WTC11 (cell line): ENCODE measurements around the gene DARS1. TPM values are rescaled to one million over a fixed set of nuclear protein-coding genes. Genes with fewer than 3 reads are reported as not detected.

Experiments used
- ATAC-seq: fragments of 200-7000 bp; cut with Tn5 transposase; 2 replicates; pipeline ENCODE4 v1.10.0; 2021; ENCODE audit warnings: mild to moderate bottlenecking, moderate library complexity
- CTCF ChIA-PET: fragments of 300-600 bp; sonication (Branson Sonifier 250); formaldehyde crosslinking; loops from one replicate; lab custom pipeline; 2021; ENCODE audit warnings: antibody characterized with exemption; lab: Charles Lee
- POLR2A ChIA-PET: fragments of 350-600 bp; sonication (Branson Sonifier 250); formaldehyde crosslinking; loops from one replicate; lab custom pipeline; 2021; ENCODE audit warnings: antibody characterized with exemption; lab: Charles Lee
- DNase-seq: peaks from one replicate; pipeline ENCODE4 v3.0.0; 2021; ENCODE audit warnings: low spot score
- H3K27ac Mint-ChIP-seq: 2 replicates; pipeline ENCODE4 v1.8.0; 2021; ENCODE audit warnings: mixed read lengths
- H3K27me3 Mint-ChIP-seq: 2 replicates; pipeline ENCODE4 v1.8.0; 2021; ENCODE audit warnings: low read depth, mild to moderate bottlenecking, moderate library complexity, mixed read lengths
- H3K36me3 Mint-ChIP-seq: 2 replicates; pipeline ENCODE4 v1.8.0; 2021; ENCODE audit warnings: mixed read lengths
- H3K4me1 Mint-ChIP-seq: 2 replicates; pipeline ENCODE4 v1.8.0; 2022; ENCODE audit warnings: mixed read lengths
- H3K4me3 Mint-ChIP-seq: 2 replicates; pipeline ENCODE4 v1.8.0; 2021; ENCODE audit warnings: mild to moderate bottlenecking, moderate library complexity, mixed read lengths
- H3K9me3 Mint-ChIP-seq: 2 replicates; pipeline ENCODE4 v1.8.0; 2021; ENCODE audit warnings: mixed read lengths
- ATF1 ChIP-seq: sonication (generic); formaldehyde crosslinking; IDR thresholded peaks from 2 replicates; pipeline ENCODE4 v1.8.1; 2023; ENCODE audit warnings: mild to moderate bottlenecking, moderate library complexity, missing genetic modification reagents
- CDX4 ChIP-seq: fragments of 250-450 bp; sonication (Bioruptor Pico); IDR thresholded peaks from 2 replicates; pipeline ENCODE4 v1.9.0; 2021; ENCODE audit warnings: moderate library complexity, mild to moderate bottlenecking, inconsistent platforms, borderline replicate concordance
- ETV6 ChIP-seq: sonication (generic); formaldehyde crosslinking; IDR thresholded peaks from 2 replicates; pipeline ENCODE4 v1.8.1; 2022; ENCODE audit warnings: mild to moderate bottlenecking, missing genetic modification reagents
- MYBL2 ChIP-seq: sonication (generic); formaldehyde crosslinking; IDR thresholded peaks from 2 replicates; pipeline ENCODE4 v1.8.1; 2023; ENCODE audit warnings: mild to moderate bottlenecking, moderate library complexity, missing genetic modification reagents
- NFE2L1 ChIP-seq: sonication (generic); formaldehyde crosslinking; IDR thresholded peaks from 2 replicates; pipeline ENCODE4 v1.8.1; 2023; ENCODE audit warnings: missing genetic modification reagents
- SMAD3 ChIP-seq: sonication (generic); formaldehyde crosslinking; IDR thresholded peaks from 2 replicates; pipeline ENCODE4 v1.8.0; 2022; ENCODE audit warnings: missing genetic modification reagents, mild to moderate bottlenecking, borderline replicate concordance
- STAT6 ChIP-seq: sonication (generic); formaldehyde crosslinking; conservative IDR thresholded peaks from 2 replicates; pipeline ENCODE4 v1.8.1; 2023; ENCODE audit warnings: mild to moderate bottlenecking, low read depth, missing genetic modification reagents, moderate library complexity
- TEAD4 ChIP-seq: sonication (generic); formaldehyde crosslinking; IDR thresholded peaks from 2 replicates; pipeline ENCODE4 v1.8.0; 2022; ENCODE audit warnings: mild to moderate bottlenecking, missing genetic modification reagents
- USF2 ChIP-seq: sonication (generic); formaldehyde crosslinking; IDR thresholded peaks from 2 replicates; pipeline ENCODE4 v1.8.1; 2023; ENCODE audit warnings: mild to moderate bottlenecking, missing genetic modification reagents, moderate library complexity
- ZBTB21 ChIP-seq: sonication (generic); formaldehyde crosslinking; IDR thresholded peaks from 2 replicates; pipeline ENCODE4 v1.8.1; 2023; ENCODE audit warnings: mild to moderate bottlenecking, missing genetic modification reagents, borderline replicate concordance
- ZNF138 ChIP-seq: sonication (generic); formaldehyde crosslinking; conservative IDR thresholded peaks from 2 replicates; pipeline ENCODE4 v1.8.1; 2022; ENCODE audit warnings: mild to moderate bottlenecking, moderate library complexity, missing genetic modification reagents
- ZNF219 ChIP-seq: sonication (generic); formaldehyde crosslinking; IDR thresholded peaks from 2 replicates; pipeline ENCODE4 v1.8.0; 2023; ENCODE audit warnings: missing genetic modification reagents, mild to moderate bottlenecking, borderline replicate concordance
- ZNF232 ChIP-seq: sonication (generic); formaldehyde crosslinking; IDR thresholded peaks from 2 replicates; pipeline ENCODE4 v1.8.0; 2022; ENCODE audit warnings: mild to moderate bottlenecking, missing genetic modification reagents
- ZNF671 ChIP-seq: fragments of 250-450 bp; sonication (Bioruptor Pico); IDR thresholded peaks from 2 replicates; pipeline ENCODE4 v1.8.0; 2021; ENCODE audit warnings: mild to moderate bottlenecking
- total RNA-seq: library from RNA; stranded (reverse); gene quantifications from 3 replicates; pipeline ENCODE4 v1.2.3, GENCODE V29; 2021
- TF ChIP-seq, protein P1 (sequence below): fragments of 250-450 bp; sonication (Bioruptor Pico); IDR thresholded peaks from 2 replicates; pipeline ENCODE4 v1.9.0; 2021; ENCODE audit warnings: mild to moderate bottlenecking
- TF ChIP-seq, protein P2 (sequence below): sonication (generic); formaldehyde crosslinking; conservative IDR thresholded peaks from 2 replicates; pipeline ENCODE4 v1.8.1; 2022; ENCODE audit warnings: mild to moderate bottlenecking, missing genetic modification reagents
- TF ChIP-seq, protein P3 (sequence below): fragments of 250-450 bp; sonication (Bioruptor Pico); IDR thresholded peaks from 2 replicates; pipeline ENCODE4 v1.9.0; 2021; ENCODE audit warnings: mild to moderate bottlenecking, borderline replicate concordance

The DARS1 gene
- total RNA-seq, 1 experiment from 2014 or later, result 80.9 TPM

DNA sequence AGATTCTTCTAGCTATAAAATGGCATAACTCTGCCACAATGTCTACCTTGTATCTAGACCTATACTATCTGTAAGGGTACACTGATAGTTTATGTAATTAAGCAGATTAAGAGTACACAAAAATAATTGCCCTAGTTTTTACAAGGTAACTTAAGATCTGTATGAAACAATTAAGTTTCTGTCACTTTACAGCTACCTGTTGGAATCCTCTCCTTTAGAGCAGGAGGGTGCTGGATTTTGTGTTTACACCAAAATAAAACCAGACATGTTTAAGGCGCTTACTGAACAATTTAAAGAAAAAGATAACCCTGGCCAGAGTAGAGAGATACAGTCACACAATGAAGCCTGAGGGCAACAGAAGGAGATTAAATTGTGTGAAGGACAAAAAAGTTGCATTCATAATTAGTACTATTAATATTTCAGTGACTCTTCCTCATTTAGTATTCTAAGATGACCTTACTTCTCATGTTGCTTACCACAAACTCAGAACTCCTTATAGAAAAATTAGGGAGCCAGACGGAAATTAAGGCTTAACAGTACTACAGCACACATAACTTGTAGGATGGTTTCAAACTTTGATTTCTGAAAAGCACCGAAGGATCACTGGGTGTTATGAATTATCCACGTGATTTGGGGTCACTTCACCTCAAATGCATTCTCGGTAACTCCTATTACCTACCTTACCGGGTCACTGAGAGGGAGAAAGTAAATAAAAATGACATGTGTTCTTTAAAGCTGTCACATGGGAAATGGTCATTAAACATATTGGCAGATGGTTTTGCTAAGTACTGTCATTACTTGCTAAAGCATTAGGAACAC lies 1.0 kb downstream of the DARS1 start:
- H3K27ac Mint-ChIP-seq, result peak overlapping the region; percentile 92
- H3K4me1 Mint-ChIP-seq, result peaks cover 32% of the 10 kb centered on the region
- ChIA-PET CTCF (interaction anchor here (2.6 kb wide), 1 partner anchor 13 kb away, joined by 15 read pairs; no protein-coding TSS in a partner anchor), POLR2A (no interaction called here)
- TF ChIP-seq, protein P1, sequence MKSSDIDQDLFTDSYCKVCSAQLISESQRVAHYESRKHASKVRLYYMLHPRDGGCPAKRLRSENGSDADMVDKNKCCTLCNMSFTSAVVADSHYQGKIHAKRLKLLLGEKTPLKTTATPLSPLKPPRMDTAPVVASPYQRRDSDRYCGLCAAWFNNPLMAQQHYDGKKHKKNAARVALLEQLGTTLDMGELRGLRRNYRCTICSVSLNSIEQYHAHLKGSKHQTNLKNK, result no peak
- no peak for TF ChIP-seq USF2 (CRISPR knock-in tag)
- TF ChIP-seq ZNF219 (CRISPR knock-in tag), result no peak
- TF ChIP-seq ZBTB21 (CRISPR knock-in tag), result no peak
- ATAC-seq (no peak), DNase-seq (no peak)
- H3K27me3 Mint-ChIP-seq, result no peaks in the 10 kb centered on the region; the same call in 1 of the 2 replicates
- peak overlapping the region; percentile 82 for H3K4me3 Mint-ChIP-seq
- no peaks in the 10 kb centered on the region for H3K9me3 Mint-ChIP-seq
- H3K36me3 Mint-ChIP-seq, result peaks cover 32% of the 10 kb centered on the region

GRCh38 chr2:135980434-135981079 lies 4.9 kb downstream of the DARS1 start:
- H3K36me3 Mint-ChIP-seq, result peaks cover 52% of the 10 kb centered on the region
- POLR2A ChIA-PET, result no interaction called here

GRCh38 chr2:135975702-135976101 lies 9.7 kb downstream of the DARS1 start:
- no peak overlapping the region for H3K4me3 Mint-ChIP-seq
- H3K36me3 Mint-ChIP-seq, result peaks cover 67% of the 10 kb centered on the region
- no peak for DNase-seq
- H3K27me3 Mint-ChIP-seq, result no peaks in the 10 kb centered on the region
- H3K27ac Mint-ChIP-seq, result no peak overlapping the region
- peaks cover 8% of the 10 kb centered on the region for H3K9me3 Mint-ChIP-seq
- CTCF ChIA-PET, result interaction anchor here (0.6 to 1.2 kb wide), 3 partner anchors 22 to 177 kb away, joined by 3 to 5 read pairs (median 3); no protein-coding TSS in a partner anchor
- no peak for ATAC-seq
- H3K4me1 Mint-ChIP-seq, result peaks cover 23% of the 10 kb centered on the region
- TF ChIP-seq, protein P1, result no peak
- TF ChIP-seq ETV6, result no peak
- TF ChIP-seq, protein P2, sequence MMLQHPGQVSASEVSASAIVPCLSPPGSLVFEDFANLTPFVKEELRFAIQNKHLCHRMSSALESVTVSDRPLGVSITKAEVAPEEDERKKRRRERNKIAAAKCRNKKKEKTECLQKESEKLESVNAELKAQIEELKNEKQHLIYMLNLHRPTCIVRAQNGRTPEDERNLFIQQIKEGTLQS, result no peak
- TF ChIP-seq, all 79 proteins: peak for 0
- POLR2A ChIA-PET, result interaction anchor here (0.6 kb wide), 3 partner anchors 17 to 339 kb away, joined by 3 to 5 read pairs (median 3); no protein-coding TSS in a partner anchor

More at GRCh38 chr2:135980434-135981079, 4.9 kb downstream of the DARS1 start:
- ATAC-seq (no peak), DNase-seq (no peak)
- H3K4me3 Mint-ChIP-seq, result no peak overlapping the region
- peak overlapping the region; percentile 23; the same call in 1 of the 2 replicates for H3K27ac Mint-ChIP-seq
- H3K27me3 Mint-ChIP-seq, result no peaks in the 10 kb centered on the region
- TF ChIP-seq ZNF232 (CRISPR knock-in tag) (no peak), CDX4 (no peak), ETV6 (no peak)
- CTCF ChIA-PET, result no interaction called here
- H3K9me3 Mint-ChIP-seq, result no peaks in the 10 kb centered on the region
- H3K4me1 Mint-ChIP-seq, result peaks cover 29% of the 10 kb centered on the region

DNA sequence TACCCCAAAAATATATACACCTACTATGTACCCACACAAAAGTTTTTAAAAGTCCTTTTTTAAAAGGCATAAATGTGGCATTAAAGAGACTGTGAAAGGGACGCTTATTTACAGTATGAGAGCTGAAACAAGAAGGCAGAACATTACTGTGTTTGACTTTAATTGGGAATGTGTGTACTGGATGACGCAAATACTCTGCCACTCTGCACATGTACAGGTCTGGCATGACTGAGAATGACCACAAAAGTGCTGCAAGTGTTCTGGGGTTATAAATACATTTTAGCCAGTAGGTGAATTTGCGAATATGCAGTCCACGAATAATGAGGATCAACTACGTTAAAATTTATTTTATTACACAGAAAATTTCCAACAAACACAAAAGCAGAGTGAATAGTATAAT lies 11.4 kb downstream of the DARS1 start:
- Mint-ChIP-seq H3K4me1 (peaks cover 12% of the 10 kb centered on the region), H3K36me3 (peaks cover 63% of the 10 kb centered on the region), H3K27me3 (no peaks in the 10 kb centered on the region), H3K4me3 (no peak overlapping the region), H3K27ac (no peak overlapping the region), H3K9me3 (peaks cover 8% of the 10 kb centered on the region)
- ATAC-seq (no peak), DNase-seq (no peak)
- ChIA-PET CTCF (no interaction called here), POLR2A (no interaction called here)
- TF ChIP-seq STAT6, result no peak
- TF ChIP-seq SMAD3 (CRISPR knock-in tag), result no peak
- no peak for TF ChIP-seq ATF1 (CRISPR knock-in tag)
- no peak for TF ChIP-seq NFE2L1 (CRISPR knock-in tag)
- no peak for TF ChIP-seq TEAD4
- TF ChIP-seq, protein P3, sequence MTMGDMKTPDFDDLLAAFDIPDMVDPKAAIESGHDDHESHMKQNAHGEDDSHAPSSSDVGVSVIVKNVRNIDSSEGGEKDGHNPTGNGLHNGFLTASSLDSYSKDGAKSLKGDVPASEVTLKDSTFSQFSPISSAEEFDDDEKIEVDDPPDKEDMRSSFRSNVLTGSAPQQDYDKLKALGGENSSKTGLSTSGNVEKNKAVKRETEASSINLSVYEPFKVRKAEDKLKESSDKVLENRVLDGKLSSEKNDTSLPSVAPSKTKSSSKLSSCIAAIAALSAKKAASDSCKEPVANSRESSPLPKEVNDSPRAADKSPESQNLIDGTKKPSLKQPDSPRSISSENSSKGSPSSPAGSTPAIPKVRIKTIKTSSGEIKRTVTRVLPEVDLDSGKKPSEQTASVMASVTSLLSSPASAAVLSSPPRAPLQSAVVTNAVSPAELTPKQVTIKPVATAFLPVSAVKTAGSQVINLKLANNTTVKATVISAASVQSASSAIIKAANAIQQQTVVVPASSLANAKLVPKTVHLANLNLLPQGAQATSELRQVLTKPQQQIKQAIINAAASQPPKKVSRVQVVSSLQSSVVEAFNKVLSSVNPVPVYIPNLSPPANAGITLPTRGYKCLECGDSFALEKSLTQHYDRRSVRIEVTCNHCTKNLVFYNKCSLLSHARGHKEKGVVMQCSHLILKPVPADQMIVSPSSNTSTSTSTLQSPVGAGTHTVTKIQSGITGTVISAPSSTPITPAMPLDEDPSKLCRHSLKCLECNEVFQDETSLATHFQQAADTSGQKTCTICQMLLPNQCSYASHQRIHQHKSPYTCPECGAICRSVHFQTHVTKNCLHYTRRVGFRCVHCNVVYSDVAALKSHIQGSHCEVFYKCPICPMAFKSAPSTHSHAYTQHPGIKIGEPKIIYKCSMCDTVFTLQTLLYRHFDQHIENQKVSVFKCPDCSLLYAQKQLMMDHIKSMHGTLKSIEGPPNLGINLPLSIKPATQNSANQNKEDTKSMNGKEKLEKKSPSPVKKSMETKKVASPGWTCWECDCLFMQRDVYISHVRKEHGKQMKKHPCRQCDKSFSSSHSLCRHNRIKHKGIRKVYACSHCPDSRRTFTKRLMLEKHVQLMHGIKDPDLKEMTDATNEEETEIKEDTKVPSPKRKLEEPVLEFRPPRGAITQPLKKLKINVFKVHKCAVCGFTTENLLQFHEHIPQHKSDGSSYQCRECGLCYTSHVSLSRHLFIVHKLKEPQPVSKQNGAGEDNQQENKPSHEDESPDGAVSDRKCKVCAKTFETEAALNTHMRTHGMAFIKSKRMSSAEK, result no peak
- TF ChIP-seq ZNF138, result no peak
- TF ChIP-seq ZNF671 (CRISPR knock-in tag), result no peak
- TF ChIP-seq MYBL2 (CRISPR knock-in tag), result no peak
